HG03039 (cell line): ENCODE data around the gene CXorf65.
A peak's percentile ranks its signal among the peaks of the same experiment; 100 is the strongest.

ENCODE experiments used
- ATAC-seq: cut with Tn5 transposase; IDR thresholded peaks from one replicate; pipeline ENCODE4 v1.9.1; 2021; ENCODE audit warnings: mild to moderate bottlenecking, moderate library complexity; ENCODE audit not compliant: unreplicated experiment

Gene CXorf65

DNA sequence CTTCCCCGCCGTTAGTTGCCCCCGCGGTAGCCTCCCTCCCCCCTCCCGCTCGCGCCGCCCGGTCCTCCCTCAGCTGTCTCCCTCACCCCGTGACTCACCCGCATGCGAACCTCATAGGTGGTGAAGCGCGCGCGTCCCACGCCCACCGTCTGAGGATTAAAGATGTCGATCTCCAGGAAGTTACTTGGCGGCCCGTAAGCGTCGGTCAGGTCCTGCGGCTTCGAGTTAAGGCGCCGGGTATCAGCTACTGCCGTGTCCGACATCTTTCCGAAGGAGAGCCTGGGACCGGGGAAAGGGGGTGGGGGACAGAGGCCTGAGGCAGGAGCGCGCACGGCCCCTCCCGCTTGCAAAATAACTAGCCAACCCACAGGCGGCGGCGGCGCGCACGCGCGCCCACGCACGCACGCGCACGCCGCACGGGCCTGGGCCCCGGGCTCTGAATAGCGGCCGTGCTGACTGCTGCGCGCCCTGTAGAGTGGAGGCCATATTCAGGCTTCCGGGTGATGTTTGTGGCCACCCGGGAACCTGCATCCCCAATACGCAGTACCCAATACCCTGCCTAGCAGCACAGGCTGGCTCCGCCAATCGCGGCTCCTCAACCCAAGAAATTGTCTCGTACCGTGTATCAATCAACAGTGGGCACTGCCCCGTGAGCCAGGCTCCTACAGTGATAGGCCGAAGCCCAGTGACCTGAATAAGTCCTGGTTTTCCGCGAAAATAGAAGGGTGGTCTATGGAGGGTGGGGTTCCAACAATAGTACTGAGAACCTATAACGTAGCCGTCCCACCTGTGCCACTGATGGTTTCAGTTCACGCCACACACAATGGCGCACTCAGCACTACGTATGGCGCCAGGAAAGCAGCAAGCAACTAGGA lies 38.3 kb downstream of the CXorf65 start, which contains the start of gene SNX12:
Gene SNX12 (minus strand): TSS at position 291 of the 875 bp plus-strand sequence. CDS start 28 bp downstream, at position 263.
- peak; percentile 97 for ATAC-seq

DNA sequence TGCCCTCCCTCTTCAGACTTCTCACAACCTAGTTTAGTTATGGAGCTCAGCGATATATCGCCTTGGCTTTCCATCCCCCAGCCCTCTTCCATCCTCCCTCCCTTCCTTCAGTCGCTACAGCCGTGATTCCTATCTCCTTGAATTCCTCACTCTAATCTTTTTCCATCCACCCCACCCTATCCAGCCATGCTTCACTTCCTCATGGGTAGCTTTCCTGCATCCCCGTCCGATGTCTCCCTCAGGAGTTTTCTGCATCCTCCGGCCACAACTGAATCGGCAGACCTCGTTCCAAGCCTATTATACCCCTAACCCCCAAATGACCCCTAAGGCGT lies 38.9 kb downstream of the CXorf65 start:
- no peak for ATAC-seq

DNA sequence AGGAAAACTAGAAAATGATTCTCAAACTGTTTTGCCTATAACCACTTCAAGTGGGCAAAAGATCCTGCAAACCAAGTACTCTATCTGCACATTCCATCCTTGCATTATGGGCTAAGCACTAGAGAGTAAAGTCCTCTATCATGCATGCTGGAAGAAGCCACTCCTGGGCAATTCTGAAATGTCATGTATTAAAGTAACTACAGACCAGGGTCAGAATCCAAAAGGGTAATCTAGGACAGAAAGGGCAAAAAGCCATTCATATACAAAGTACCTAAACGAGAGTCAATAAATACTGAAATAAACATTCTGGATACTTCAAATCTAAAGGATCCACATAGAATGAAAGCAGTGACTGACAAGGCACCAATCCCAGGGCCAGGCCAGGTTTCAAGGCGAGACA lies 39.5 kb downstream of the CXorf65 start:
- ATAC-seq = no peak

DNA sequence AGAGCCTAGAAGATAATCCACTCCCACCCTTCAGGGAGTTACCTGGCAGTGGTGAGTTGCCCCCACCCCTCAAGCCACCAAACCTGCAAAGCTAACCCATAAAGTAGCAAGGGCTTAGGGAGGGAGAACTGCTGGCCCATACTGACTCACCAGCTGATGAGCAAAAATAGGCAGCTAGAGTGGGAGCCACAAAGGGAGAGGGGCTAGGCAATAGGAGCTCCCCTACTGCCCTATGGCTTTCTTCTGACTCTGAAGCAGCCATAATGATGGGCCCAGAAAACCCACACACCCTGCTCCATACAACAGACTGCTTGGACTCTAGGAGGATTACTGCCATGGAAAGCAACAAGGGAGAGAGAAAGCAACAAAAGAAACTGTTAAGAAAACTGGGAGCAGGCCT lies 46.4 kb downstream of the CXorf65 start:
- no peak for ATAC-seq

DNA sequence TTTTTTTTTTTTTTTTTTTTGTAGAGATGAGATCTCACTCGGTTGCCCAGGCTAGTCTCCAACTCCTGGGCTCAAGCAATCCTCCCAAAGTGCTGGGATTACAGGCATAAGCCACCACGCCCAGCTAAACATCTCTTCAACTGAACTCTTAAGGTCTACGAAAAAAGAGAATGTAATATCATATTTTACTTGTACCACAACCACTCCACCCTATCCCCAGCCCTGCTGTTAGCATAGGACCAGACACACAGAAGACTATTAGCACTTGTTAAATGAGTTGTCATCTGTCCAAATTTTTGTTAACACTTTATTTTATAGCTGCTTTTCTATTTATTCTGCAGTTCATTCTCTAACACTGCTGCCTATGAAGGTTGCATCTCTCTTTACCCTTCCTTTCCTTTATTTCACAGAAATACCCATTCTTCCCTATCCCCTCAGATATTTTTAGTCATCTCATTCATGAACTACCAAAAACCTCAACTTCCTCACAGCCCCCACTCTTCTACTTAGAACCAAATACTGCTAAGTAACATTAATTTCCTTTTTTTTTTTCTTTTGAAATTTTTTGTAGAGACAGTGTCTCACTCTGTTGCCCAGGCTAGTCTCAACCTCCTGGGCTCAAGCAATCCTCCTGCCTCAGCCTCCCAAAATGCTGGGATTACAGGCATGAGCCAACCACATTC lies 48.6 kb downstream of the CXorf65 start:
- ATAC-seq = no peak

DNA sequence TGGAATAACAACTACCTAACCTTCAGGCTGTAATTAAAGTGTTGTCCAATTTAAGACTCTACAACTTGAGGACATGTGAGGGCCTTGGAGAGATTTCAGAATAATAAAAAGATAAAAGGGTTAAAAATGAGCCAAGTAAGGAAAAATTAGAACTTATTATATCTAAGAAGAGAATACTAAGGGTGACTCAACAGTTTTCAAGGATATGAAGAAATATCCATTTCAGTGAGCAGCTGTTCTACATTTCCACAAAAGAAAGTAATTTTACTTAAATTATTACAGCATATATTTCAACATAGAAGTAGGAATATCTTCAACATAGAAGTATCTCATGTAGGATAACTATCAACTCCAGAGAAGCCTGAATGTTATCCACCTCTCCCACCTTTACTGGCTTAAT lies 49.7 kb downstream of the CXorf65 start:
- no peak for ATAC-seq
